ENCODE measurements around the gene CDK5R2. TPM values are rescaled to one million over a fixed set of nuclear protein-coding genes. Genes with fewer than 3 reads are reported as not detected.
A peak's percentile ranks its signal among the peaks of the same experiment; 100 is the strongest.

CDK5R2 gene
- total RNA-seq, 1 experiment from 2014 or later = 0.18 TPM

DNA sequence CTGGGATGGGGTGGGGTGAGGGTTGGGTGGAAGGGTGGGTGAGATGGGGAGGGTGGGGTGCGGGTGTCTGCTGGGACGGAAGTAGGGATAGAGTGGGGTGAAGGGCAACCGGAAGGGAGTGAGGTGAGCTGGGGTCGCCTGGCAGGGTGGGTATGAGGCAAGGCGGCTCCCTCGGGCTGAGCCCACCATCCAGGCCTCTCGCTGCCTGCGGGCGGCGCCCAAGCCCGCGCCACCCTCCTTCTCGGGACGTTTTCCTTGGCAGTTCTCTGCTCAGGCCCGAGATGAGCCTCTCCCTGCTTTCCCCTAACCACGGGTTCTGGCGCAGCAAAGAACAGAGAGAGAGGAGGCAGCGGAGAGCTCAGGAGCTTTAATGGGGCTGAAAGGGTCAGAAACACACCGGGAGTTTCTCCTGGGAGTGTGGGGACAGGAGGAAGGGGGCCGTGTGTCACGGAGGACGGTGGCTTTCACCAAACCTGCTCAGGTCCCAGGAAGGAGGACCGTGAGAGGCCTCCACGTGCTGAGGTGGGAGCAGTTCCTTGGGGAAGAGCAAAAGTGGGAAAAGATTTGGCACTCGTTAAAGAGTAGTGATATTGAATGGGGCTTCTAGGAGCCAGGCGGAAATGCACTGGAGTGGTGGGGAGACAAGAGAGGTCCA is 21.4 kb downstream of the CDK5R2 start:
- H3K4me1 ChIP-seq = peaks cover 14% of the 10 kb centered on the region
- no TSS peak for BruUV-seq (replicated peaks)
- intact Hi-C loops (cut with micrococcal nuclease; ENCODE audit: unreplicated experiment) = loop anchor here (1.0 to 5.0 kb wide), 3 partner anchors 18 to 174 kb away; no protein-coding TSS in a partner anchor
- no peaks in the 10 kb centered on the region for H3K36me3 ChIP-seq (ENCODE audit: control insufficient read depth, insufficient read depth, low read length)
- POLR2A ChIA-PET = interaction anchor here (0.8 kb wide), 1 partner anchor 143 kb away, joined by 3 read pairs; no protein-coding TSS in a partner anchor
- H3K27me3 ChIP-seq (replicated peaks; ENCODE audit: control insufficient read depth, insufficient read depth, low read length) = peaks cover 11% of the 10 kb centered on the region
- H3K9me3 Mint-ChIP-seq (ENCODE audit: unreplicated experiment) = no peaks in the 10 kb centered on the region
- H3K27ac Mint-ChIP-seq (ENCODE audit: unreplicated experiment) = no peak overlapping the region
- TF ChIP-seq CTCF (IDR thresholded peaks at IDR 0.05; ENCODE audit: insufficient read depth in 1 of 2, low read depth in 1 of 2, low read length in 1 of 2, severe bottlenecking in 1 of 2, unreplicated experiment in 1 of 2) = no peak
- H3K27me3 Mint-ChIP-seq (ENCODE audit: insufficient read depth, unreplicated experiment) = peaks cover 28% of the 10 kb centered on the region
- no peak overlapping the region for H3K4me3 ChIP-seq (ENCODE audit: low read depth, low read length)
- H3K4me1 Mint-ChIP-seq (ENCODE audit: low read depth, unreplicated experiment) = peaks cover 6% of the 10 kb centered on the region
- peak in 1 of 2 experiments; percentile 34 for DNase-seq
- H3K36me3 Mint-ChIP-seq (ENCODE audit: insufficient read depth, unreplicated experiment) = no peaks in the 10 kb centered on the region
- CTCF ChIA-PET = interaction anchor here (0.6 to 2.5 kb wide), 35 partner anchors 14 to 407 kb away, joined by 3 to 39 read pairs (median 5); partner anchors contain the start of genes CDK5R2, CNPPD1, CYP27A1 and DNAJB2
- H3K9me3 ChIP-seq = no peaks in the 10 kb centered on the region
- peak overlapping the region; percentile 51 for H3K4me3 Mint-ChIP-seq (ENCODE audit: unreplicated experiment)

DNA sequence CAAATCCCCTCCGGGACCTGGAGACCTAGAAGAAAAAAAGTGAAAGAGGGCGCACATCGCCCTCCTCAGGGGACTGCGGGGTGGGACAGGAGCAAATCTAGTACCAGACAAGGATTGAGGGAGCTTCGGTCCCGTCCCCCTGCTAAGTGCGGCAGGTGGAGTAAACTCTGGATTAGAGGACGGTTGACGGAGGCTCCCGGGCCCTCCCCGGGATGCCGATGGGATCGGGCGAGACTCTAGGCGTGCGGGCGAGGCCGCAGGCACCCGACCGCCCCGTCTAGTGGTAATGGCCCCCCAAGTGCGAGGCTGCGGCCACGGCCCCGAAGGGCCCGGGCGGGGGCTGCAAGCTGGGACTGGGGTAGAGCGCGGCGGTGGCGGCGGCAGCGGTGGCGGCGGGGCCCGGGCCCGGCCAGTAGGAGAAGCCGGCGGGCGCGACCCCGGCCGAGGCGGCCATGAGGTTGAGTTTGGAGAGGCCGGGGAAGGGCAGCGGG is 22.0 kb downstream of the CDK5R2 start:
- peak in 1 of 2 experiments; percentile 38 for DNase-seq
- ChIA-PET POLR2A (interaction anchor here (0.8 kb wide), 1 partner anchor 142 kb away, joined by 3 read pairs; no protein-coding TSS in a partner anchor), CTCF (interaction anchor here (0.6 to 2.5 kb wide), 8 partner anchors 15 to 89 kb away, joined by 3 to 39 read pairs (median 6); partner anchors contain the start of gene CDK5R2)
- Histone ChIP-seq H3K4me1 (peaks cover 14% of the 10 kb centered on the region), H3K9me3 (no peaks in the 10 kb centered on the region), H3K4me3 (ENCODE audit: low read depth, low read length) (no peak overlapping the region), H3K27me3 (replicated peaks; ENCODE audit: control insufficient read depth, insufficient read depth, low read length) (peaks cover 11% of the 10 kb centered on the region), H3K36me3 (ENCODE audit: control insufficient read depth, insufficient read depth, low read length) (no peaks in the 10 kb centered on the region)
- no TSS peak for BruUV-seq (replicated peaks)
- peaks cover 32% of the 10 kb centered on the region for H3K27me3 Mint-ChIP-seq (ENCODE audit: insufficient read depth, unreplicated experiment)
- no peaks in the 10 kb centered on the region for H3K9me3 Mint-ChIP-seq (ENCODE audit: unreplicated experiment)
- peak in 1 of 2 experiments; percentile 17 for TF ChIP-seq CTCF (IDR thresholded peaks at IDR 0.05; ENCODE audit: insufficient read depth in 1 of 2, low read depth in 1 of 2, low read length in 1 of 2, severe bottlenecking in 1 of 2, unreplicated experiment in 1 of 2)
- intact Hi-C loops (cut with micrococcal nuclease; ENCODE audit: unreplicated experiment) = loop anchor here (2.0 to 5.0 kb wide), 2 partner anchors 19 to 46 kb away; no protein-coding TSS in a partner anchor
- H3K27ac Mint-ChIP-seq (ENCODE audit: unreplicated experiment) = no peak overlapping the region
- peak overlapping the region; percentile 51 for H3K4me3 Mint-ChIP-seq (ENCODE audit: unreplicated experiment)
- H3K4me1 Mint-ChIP-seq (ENCODE audit: low read depth, unreplicated experiment) = peaks cover 6% of the 10 kb centered on the region
- no peaks in the 10 kb centered on the region for H3K36me3 Mint-ChIP-seq (ENCODE audit: insufficient read depth, unreplicated experiment)

DNA sequence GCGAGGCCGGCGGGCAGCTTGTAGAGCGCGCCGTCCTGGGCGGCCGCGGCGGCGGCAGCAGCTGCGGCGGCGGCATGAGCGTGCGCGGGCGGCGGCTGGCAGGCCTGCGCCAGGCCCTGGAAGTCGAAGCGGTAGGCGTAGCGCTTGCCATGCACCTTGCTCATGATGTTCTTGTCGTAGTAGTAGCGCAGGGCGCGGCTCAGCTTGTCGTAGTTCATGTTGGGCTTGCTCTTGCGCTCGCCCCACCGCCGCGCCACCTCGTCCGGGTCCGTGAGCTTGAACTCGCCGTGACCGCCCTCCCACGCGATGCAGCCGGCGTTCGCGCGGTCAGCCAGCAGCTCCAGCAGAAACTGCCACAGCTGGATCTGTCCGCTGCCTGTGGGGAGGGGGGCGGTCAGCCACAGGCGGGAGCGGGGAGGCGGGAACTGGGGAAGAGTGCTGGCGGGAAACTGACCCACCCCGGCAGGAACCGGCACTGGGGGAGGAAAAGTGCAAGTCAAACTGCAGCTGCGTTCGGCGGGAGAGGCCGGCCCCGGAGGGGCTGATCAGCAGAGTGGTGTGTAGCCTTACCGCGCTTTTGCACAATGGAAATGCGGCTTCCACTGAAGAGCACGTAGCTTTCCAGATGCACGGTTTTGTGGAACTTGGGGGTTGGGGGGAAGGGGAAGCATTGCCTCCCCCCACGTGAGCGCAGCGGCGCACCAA is 22.6 kb downstream of the CDK5R2 start:
- Histone ChIP-seq H3K27me3 (replicated peaks; ENCODE audit: control insufficient read depth, insufficient read depth, low read length) (peaks cover 11% of the 10 kb centered on the region), H3K4me3 (ENCODE audit: low read depth, low read length) (peak overlapping the region; percentile 26), H3K36me3 (ENCODE audit: control insufficient read depth, insufficient read depth, low read length) (no peaks in the 10 kb centered on the region), H3K4me1 (peaks cover 14% of the 10 kb centered on the region), H3K9me3 (no peaks in the 10 kb centered on the region)
- no peak for TF ChIP-seq CTCF (IDR thresholded peaks at IDR 0.05; ENCODE audit: insufficient read depth in 1 of 2, low read depth in 1 of 2, low read length in 1 of 2, severe bottlenecking in 1 of 2, unreplicated experiment in 1 of 2)
- intact Hi-C loops (cut with micrococcal nuclease; ENCODE audit: unreplicated experiment) = loop anchor here (2.0 to 5.0 kb wide), 2 partner anchors 19 to 45 kb away; no protein-coding TSS in a partner anchor
- Mint-ChIP-seq H3K36me3 (ENCODE audit: insufficient read depth, unreplicated experiment) (no peaks in the 10 kb centered on the region), H3K9me3 (ENCODE audit: unreplicated experiment) (no peaks in the 10 kb centered on the region), H3K4me1 (ENCODE audit: low read depth, unreplicated experiment) (peaks cover 6% of the 10 kb centered on the region), H3K27me3 (ENCODE audit: insufficient read depth, unreplicated experiment) (peaks cover 36% of the 10 kb centered on the region), H3K27ac (ENCODE audit: unreplicated experiment) (no peak overlapping the region), H3K4me3 (ENCODE audit: unreplicated experiment) (peak overlapping the region; percentile 21)
- no TSS peak for BruUV-seq (replicated peaks)
- CTCF ChIA-PET = interaction anchor here (0.6 to 2.5 kb wide), 5 partner anchors 16 to 89 kb away, joined by 3 to 39 read pairs (median 4); no protein-coding TSS in a partner anchor
- DNase-seq = peak in 1 of 2 experiments; percentile 34
- POLR2A ChIA-PET = no interaction called here
